Upper lobe of right lung (tissue), 1 donor: ENCODE results near the gene COL5A1. TPM values are rescaled to one million over a fixed set of nuclear protein-coding genes. Genes with fewer than 3 reads are reported as not detected.

Source experiments
- ATAC-seq: fragments of 200-7000 bp; cut with Tn5 transposase; one replicate; pipeline ENCODE4 v1.9.1; 2020; ENCODE audit warnings: mild to moderate bottlenecking, moderate library complexity
- DNase-seq: peaks from one replicate; pipeline ENCODE4 v3.0.0-alpha.2; 2020
- H3K27ac ChIP-seq: fragments of 200-600 bp; one replicate; pipeline ENCODE4 v1.8.0; 2022
- H3K27me3 ChIP-seq: fragments of 200-600 bp; one replicate; pipeline ENCODE4 v1.8.0; 2022; ENCODE audit warnings: mild to moderate bottlenecking
- H3K36me3 ChIP-seq: fragments of 200-600 bp; one replicate; pipeline ENCODE4 v1.8.0; 2022
- H3K4me1 ChIP-seq: fragments of 200-600 bp; one replicate; pipeline ENCODE4 v1.8.0; 2022
- H3K4me3 ChIP-seq: fragments of 200-600 bp; one replicate; pipeline ENCODE4 v1.8.0; 2022; ENCODE audit warnings: mild to moderate bottlenecking
- H3K9me3 ChIP-seq: fragments of 200-600 bp; one replicate; pipeline ENCODE4 v1.8.0; 2022
- CTCF ChIP-seq: fragments of 200-600 bp; IDR thresholded peaks from one replicate; pipeline ENCODE4 v1.8.0; 2022; ENCODE audit warnings: antibody characterized with exemption
- intact Hi-C: fragments of 100-400 bp; cut with DNase I; formaldehyde crosslinking; loops from one replicate; pipeline ENCODE4 v1.11.0; 2022
- total RNA-seq: library from RNA; stranded (reverse); fragmentation: NEBNext Ultra II Directional; extraction: Animal tissue kit (Norgen Biotek cat#: 25700); gene quantifications from one replicate; pipeline ENCODE4 v1.2.1, GENCODE V29; 2021
- donor health status: DM: no; HTN: yes; CAD: no; lungs with severe emphysema.

COL5A1 gene
- total RNA-seq, 1 donor from 2014 or later: 37.8 TPM

- no peak for TF ChIP-seq CTCF
These were observed 5.5 kb upstream of the COL5A1 start for GRCh38 chr9:134636149-134636507.

GRCh38 chr9:134637241-134637640 lies 4.4 kb upstream of the COL5A1 start:
- no peaks in the 10 kb centered on the region for H3K9me3 ChIP-seq
- no peaks in the 10 kb centered on the region for H3K36me3 ChIP-seq
- ATAC-seq (no peak), DNase-seq (peak; percentile 63)
- no peak for TF ChIP-seq CTCF
- no peak overlapping the region for H3K27ac ChIP-seq
- peaks cover 5% of the 10 kb centered on the region for H3K27me3 ChIP-seq
- intact Hi-C loops: no loop called here
- no peak overlapping the region for H3K4me3 ChIP-seq
- no peaks in the 10 kb centered on the region for H3K4me1 ChIP-seq

More at GRCh38 chr9:134636149-134636507, 5.5 kb upstream of the COL5A1 start:
- Histone ChIP-seq H3K9me3 (no peaks in the 10 kb centered on the region), H3K4me1 (no peaks in the 10 kb centered on the region), H3K36me3 (no peaks in the 10 kb centered on the region), H3K4me3 (no peak overlapping the region), H3K27me3 (peaks cover 4% of the 10 kb centered on the region), H3K27ac (no peak overlapping the region)
- intact Hi-C loops: no loop called here
- DNase-seq (peak; percentile 32), ATAC-seq (no peak)

DNA sequence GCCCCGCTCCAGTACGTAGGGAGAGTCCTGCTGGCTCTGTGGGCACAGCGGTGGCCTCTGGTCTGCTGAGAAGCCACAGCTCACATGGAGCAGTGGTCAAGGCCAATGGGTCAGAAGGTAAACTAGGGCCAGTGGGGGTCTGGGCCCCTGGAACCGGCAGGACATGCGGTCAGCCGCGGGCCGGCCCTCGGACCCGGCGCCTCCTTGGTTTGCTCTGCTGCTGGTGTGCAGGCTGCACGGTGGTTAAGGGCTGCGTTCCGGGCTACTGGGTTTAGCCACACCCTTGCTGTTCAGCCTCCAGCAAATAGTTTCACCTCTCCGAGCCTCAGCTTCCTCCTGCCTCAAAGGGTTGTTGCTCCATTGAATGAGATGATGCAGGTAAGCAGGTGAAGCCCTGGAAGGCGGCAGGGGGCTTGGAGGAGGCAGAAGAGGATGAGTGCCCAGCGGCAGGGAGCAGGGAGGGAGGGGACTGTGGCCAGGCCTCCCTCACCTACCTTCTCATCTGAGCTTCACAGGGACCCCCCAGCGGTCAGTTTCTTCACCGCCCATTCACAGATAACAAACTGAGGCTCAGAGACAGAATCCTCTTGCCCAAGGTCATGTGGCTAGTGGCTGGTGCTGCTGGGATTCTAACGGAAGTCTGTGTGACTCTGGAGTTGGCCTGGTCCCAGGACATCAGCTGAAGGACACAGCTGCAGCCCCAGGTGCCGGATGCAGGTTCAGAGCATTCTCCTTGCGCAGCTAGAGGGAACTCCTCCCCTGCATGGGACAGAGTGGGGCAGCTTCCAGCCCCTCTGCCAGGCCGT lies 3.7 kb upstream of the COL5A1 start:
- no peak for TF ChIP-seq CTCF
- DNase-seq (no peak), ATAC-seq (no peak)
- H3K27ac ChIP-seq: no peak overlapping the region
- intact Hi-C loops: no loop called here
- H3K4me3 ChIP-seq: no peak overlapping the region
- H3K4me1 ChIP-seq: no peaks in the 10 kb centered on the region
- no peaks in the 10 kb centered on the region for H3K36me3 ChIP-seq
- peaks cover 11% of the 10 kb centered on the region for H3K27me3 ChIP-seq
- H3K9me3 ChIP-seq: no peaks in the 10 kb centered on the region

DNA sequence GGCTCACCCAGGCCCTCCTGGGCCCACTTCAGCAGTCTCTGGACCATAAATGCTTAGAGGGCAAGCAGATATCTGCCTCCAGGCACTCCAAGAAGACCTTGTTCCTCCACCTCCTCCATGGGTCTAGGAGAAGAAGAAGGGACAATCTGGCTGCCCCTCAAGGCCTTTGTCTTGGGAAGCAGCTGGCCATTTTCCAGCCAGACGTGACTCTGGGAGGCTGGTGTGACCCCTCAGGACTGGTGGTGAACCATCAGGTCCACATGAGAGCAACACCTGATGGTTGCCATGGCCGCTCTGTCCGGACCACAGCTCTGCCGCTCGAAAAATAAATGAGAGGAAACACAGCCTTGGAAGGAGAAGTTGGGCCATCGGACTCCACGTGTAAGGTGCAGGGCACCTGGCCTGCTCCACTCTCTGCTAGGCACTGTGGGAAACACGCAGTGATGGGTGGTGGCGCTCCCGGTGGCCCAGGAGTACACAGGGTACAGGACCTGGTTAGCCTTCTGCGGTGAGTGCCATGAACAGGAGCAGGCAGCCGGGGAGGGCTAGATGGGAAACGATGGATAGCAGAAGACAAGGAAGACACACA lies 3.0 kb upstream of the COL5A1 start:
- H3K27me3 ChIP-seq: peaks cover 13% of the 10 kb centered on the region
- intact Hi-C loops: no loop called here
- no peak overlapping the region for H3K4me3 ChIP-seq
- no peak for TF ChIP-seq CTCF
- H3K4me1 ChIP-seq: no peaks in the 10 kb centered on the region
- ATAC-seq (no peak), DNase-seq (no peak)
- H3K27ac ChIP-seq: no peak overlapping the region
- no peaks in the 10 kb centered on the region for H3K36me3 ChIP-seq
- no peaks in the 10 kb centered on the region for H3K9me3 ChIP-seq

GRCh38 chr9:134639994-134640393 lies 1.6 kb upstream of the COL5A1 start:
- no peak for TF ChIP-seq CTCF
- ATAC-seq (no peak), DNase-seq (no peak)
- no peaks in the 10 kb centered on the region for H3K36me3 ChIP-seq
- peaks cover 13% of the 10 kb centered on the region for H3K27me3 ChIP-seq
- H3K4me1 ChIP-seq: no peaks in the 10 kb centered on the region
- no peak overlapping the region for H3K4me3 ChIP-seq
- intact Hi-C loops: no loop called here
- no peak overlapping the region for H3K27ac ChIP-seq
- H3K9me3 ChIP-seq: no peaks in the 10 kb centered on the region
